Loucy (cell line): ENCODE measurements around the gene ARSA.
A peak's percentile ranks its signal among the peaks of the same experiment; 100 is the strongest.

ENCODE experiments used
- H2AFZ ChIP-seq: fragments of 200-600 bp; sonication (generic); 2 replicates; pipeline ENCODE4 v1.6.0; 2016; ENCODE audit warnings: antibody characterized with exemption, mild to moderate bottlenecking, low read length, moderate library complexity
- H3F3A ChIP-seq: fragments of 200-600 bp; 2 replicates; pipeline ENCODE4 v1.6.0; 2016; ENCODE audit warnings: antibody characterized with exemption, low read depth, mild to moderate bottlenecking
- H3K27me3 ChIP-seq: fragments of 200-600 bp; sonication (generic); 2 replicates; pipeline ENCODE4 v1.6.1; 2014; ENCODE audit warnings: low read length, mild to moderate bottlenecking; ENCODE audit not compliant: insufficient read depth, poor library complexity, severe bottlenecking
- H3K36me3 ChIP-seq: fragments of 200-600 bp; sonication (generic); 2 replicates; pipeline ENCODE4 v1.6.1; 2016; ENCODE audit warnings: low read length; ENCODE audit not compliant: insufficient read depth
- H3K4me1 ChIP-seq: fragments of 200-600 bp; sonication (generic); 2 replicates; pipeline ENCODE4 v1.5.1; 2014; ENCODE audit warnings: low read length, mild to moderate bottlenecking; ENCODE audit not compliant: insufficient read depth, poor library complexity, severe bottlenecking
- H3K4me2 ChIP-seq: fragments of 200-600 bp; sonication (generic); 2 replicates; pipeline ENCODE4 v1.6.0; 2014; ENCODE audit warnings: antibody characterized with exemption, low read length, low read depth, mild to moderate bottlenecking; ENCODE audit not compliant: poor library complexity, severe bottlenecking
- H3K4me3 ChIP-seq: fragments of 200-600 bp; sonication (generic); 2 replicates; pipeline ENCODE4 v1.5.1; 2014; ENCODE audit warnings: low read length, mild to moderate bottlenecking, mixed read lengths; ENCODE audit not compliant: poor library complexity, severe bottlenecking
- H3K79me2 ChIP-seq: fragments of 200-600 bp; sonication (generic); 2 replicates; pipeline ENCODE4 v1.6.1; 2014; ENCODE audit warnings: low read length; ENCODE audit not compliant: insufficient read depth
- H3K9ac ChIP-seq: fragments of 200-600 bp; sonication (generic); 2 replicates; pipeline ENCODE4 v1.6.0; 2014; ENCODE audit warnings: mild to moderate bottlenecking, low read depth, low read length, moderate library complexity; ENCODE audit not compliant: poor library complexity, severe bottlenecking
- H3K9me2 ChIP-seq: fragments of 200-600 bp; sonication (generic); replicated peaks from 2 replicates; pipeline ENCODE4 v1.6.1; 2016; ENCODE audit warnings: low read depth, low read length, mixed read lengths
- H3K9me3 ChIP-seq: fragments of 200-600 bp; sonication (generic); 2 replicates; pipeline ENCODE4 v1.6.1; 2014; ENCODE audit warnings: mild to moderate bottlenecking, antibody characterized with exemption, low read length, low read depth; ENCODE audit not compliant: insufficient read depth
- H4K20me1 ChIP-seq: fragments of 200-600 bp; sonication (generic); 2 replicates; pipeline ENCODE4 v1.6.0; 2014; ENCODE audit warnings: antibody characterized with exemption, low read length, mild to moderate bottlenecking; ENCODE audit not compliant: insufficient read depth, poor library complexity, severe bottlenecking
- EZH2phosphoT487 ChIP-seq: fragments of 200-600 bp; IDR thresholded peaks from 2 replicates; pipeline ENCODE4 v1.6.1; 2018; ENCODE audit warnings: antibody characterized with exemption, mild to moderate bottlenecking, moderate library complexity, borderline replicate concordance
- TF ChIP-seq, protein P1 (sequence below): fragments of 200-600 bp; sonication (generic); conservative IDR thresholded peaks from 2 replicates; pipeline ENCODE4 v1.5.1; 2014; ENCODE audit warnings: mild to moderate bottlenecking, antibody characterized with exemption, low read length

The ARSA gene

DNA sequence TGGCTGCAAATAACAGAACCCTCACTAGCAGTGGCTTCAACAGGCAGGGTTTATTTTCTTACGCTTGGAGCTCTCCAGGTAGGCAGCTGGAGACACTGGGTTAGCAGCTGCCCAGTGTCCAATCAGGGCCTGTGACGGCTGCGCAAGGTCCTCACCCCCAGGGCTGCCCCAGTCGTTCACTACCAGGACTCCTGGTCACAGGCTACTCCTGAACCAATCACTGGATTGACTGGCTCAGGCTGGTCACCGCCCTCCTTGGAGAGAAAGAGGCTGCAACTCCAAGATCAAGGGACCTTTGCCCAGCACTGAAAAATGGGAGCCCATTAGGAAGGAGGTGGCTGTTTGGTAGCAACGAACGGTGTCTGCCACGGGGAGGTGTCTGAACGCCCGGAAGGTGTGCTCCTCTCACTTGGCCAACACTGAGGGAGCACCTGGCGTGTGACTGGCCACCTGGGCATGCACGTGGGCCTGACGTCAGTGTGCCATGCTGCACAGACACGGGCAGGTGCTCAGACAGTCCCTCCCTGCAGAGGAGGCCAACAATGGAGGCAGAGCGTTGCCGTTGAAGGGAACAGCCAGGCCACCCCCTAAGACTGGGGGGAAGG, 5.1 kb downstream of the ARSA start:
- Histone ChIP-seq H2AFZ (no peak overlapping the region), H3K9me3 (no peaks in the 10 kb centered on the region), H3K9me2 (no peaks in the 10 kb centered on the region), H3K4me1 (peaks cover 30% of the 10 kb centered on the region), H3K4me2 (peak overlapping the region; percentile 96), H3K27me3 (no peaks in the 10 kb centered on the region), H3F3A (0 out of 2 replicates have a peak, but pooled peaks cover 4% of the 10 kb centered on the region), H4K20me1 (no peaks in the 10 kb centered on the region), H3K4me3 (peak overlapping the region; percentile 78), H3K9ac (peak overlapping the region; percentile 78), H3K36me3 (no peaks in the 10 kb centered on the region), H3K79me2 (no peaks in the 10 kb centered on the region)
- TF ChIP-seq, protein P1, sequence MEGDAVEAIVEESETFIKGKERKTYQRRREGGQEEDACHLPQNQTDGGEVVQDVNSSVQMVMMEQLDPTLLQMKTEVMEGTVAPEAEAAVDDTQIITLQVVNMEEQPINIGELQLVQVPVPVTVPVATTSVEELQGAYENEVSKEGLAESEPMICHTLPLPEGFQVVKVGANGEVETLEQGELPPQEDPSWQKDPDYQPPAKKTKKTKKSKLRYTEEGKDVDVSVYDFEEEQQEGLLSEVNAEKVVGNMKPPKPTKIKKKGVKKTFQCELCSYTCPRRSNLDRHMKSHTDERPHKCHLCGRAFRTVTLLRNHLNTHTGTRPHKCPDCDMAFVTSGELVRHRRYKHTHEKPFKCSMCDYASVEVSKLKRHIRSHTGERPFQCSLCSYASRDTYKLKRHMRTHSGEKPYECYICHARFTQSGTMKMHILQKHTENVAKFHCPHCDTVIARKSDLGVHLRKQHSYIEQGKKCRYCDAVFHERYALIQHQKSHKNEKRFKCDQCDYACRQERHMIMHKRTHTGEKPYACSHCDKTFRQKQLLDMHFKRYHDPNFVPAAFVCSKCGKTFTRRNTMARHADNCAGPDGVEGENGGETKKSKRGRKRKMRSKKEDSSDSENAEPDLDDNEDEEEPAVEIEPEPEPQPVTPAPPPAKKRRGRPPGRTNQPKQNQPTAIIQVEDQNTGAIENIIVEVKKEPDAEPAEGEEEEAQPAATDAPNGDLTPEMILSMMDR = no peak
- no peak for TF ChIP-seq EZH2phosphoT487

DNA sequence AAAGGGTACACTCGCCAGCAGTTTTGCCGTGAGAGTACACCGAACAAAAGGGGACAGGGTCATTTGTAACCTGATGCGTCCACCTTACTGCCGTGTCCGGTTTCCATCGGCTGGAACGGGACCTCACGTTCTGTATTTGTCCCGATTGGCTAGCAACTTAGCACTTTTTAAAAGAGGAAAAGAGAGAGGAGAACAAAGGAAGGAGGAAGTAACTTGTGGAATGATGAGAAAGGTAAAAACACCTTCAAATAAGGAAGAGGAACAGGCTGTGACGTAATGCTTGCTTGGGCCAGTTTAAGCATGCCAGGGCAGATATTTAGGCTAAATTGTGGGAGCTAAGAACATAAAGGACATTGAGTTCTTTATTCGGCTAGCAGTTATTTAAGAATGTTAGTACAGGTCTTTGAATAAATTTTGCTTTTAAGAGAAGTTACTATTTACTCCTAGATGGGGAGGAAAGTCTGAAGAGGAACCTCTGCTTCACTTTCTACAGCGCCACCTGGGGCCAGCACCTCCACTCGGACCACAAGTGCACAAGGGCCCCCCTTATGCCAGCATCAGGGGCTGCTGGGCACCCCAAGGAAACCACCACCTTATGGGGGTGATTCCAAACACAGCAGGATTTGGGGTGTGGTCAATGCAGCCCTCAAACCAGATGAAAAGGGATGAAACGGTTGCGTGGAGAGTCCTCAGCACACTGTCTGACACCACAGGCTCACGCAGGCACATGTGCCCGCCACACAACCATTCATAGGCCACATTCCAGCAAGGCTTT, 5.8 kb downstream of the ARSA start:
- peak overlapping the region; percentile 78 for H3K4me3 ChIP-seq
- peak overlapping the region; percentile 78 for H3K9ac ChIP-seq
- peak overlapping the region; percentile 96 for H3K4me2 ChIP-seq
- H3K9me3 ChIP-seq = no peaks in the 10 kb centered on the region
- no peaks in the 10 kb centered on the region for H4K20me1 ChIP-seq
- no peaks in the 10 kb centered on the region for H3K9me2 ChIP-seq
- H2AFZ ChIP-seq = peak overlapping the region; percentile 94
- TF ChIP-seq, protein P1 = peak; percentile 69
- no peak for TF ChIP-seq EZH2phosphoT487
- H3F3A ChIP-seq = 0 out of 2 replicates have a peak, but pooled peaks cover 4% of the 10 kb centered on the region
- no peaks in the 10 kb centered on the region for H3K27me3 ChIP-seq
- peaks cover 30% of the 10 kb centered on the region for H3K4me1 ChIP-seq
- H3K36me3 ChIP-seq = no peaks in the 10 kb centered on the region
- no peaks in the 10 kb centered on the region for H3K79me2 ChIP-seq

DNA sequence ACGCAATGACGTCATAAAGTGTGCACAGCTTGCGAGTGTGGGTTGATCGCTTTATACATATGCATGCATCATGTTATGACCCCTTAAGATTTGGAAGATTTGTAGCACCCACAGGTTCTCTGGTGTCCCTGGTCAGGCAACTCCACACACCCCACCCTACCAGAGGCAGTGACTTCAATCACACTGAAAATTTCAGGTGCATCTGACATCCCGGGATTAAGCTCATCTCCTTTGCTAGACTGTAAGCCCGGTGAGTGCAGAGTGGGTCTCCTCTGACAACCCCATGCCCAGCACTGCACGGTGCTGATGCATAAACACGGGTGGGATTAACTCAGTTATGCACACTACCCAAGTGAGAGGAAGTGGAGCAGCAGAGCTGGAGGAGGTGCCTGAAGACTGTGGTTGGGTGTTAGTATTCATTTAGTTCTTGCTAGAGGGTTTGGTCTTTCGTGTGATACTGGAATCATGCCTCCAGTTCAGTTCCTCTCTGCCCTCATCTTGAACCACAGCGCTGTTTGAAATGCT, 6.5 kb downstream of the ARSA start:
- peak overlapping the region; percentile 78 for H3K4me3 ChIP-seq
- H3K36me3 ChIP-seq = no peaks in the 10 kb centered on the region
- no peaks in the 10 kb centered on the region for H3K9me3 ChIP-seq
- H3K9me2 ChIP-seq = no peaks in the 10 kb centered on the region
- H3K79me2 ChIP-seq = no peaks in the 10 kb centered on the region
- H3K27me3 ChIP-seq = no peaks in the 10 kb centered on the region
- no peak for TF ChIP-seq EZH2phosphoT487
- TF ChIP-seq, protein P1 = no peak
- H4K20me1 ChIP-seq = no peaks in the 10 kb centered on the region
- peak overlapping the region; percentile 96 for H3K4me2 ChIP-seq
- peaks cover 30% of the 10 kb centered on the region for H3K4me1 ChIP-seq
- 0 out of 2 replicates have a peak, but pooled peaks cover 4% of the 10 kb centered on the region for H3F3A ChIP-seq
- peak overlapping the region; percentile 94 for H2AFZ ChIP-seq
- peak overlapping the region; percentile 78 for H3K9ac ChIP-seq
